ENCODE measurements around the gene SHPK.
"Not testable (repeated sequence)": the region's sequence is repeated elsewhere in the genome, so short reads cannot be mapped to it uniquely, and the experiment has no call there.

Gene SHPK

GRCh38 chr17:3585826-3586225 is 50.2 kb downstream of the SHPK start:
- DNase-seq = no peak

GRCh38 chr17:3583456-3583855 is 52.6 kb downstream of the SHPK start:
- no peak for DNase-seq

GRCh38 chr17:3582915-3583314 is 53.1 kb downstream of the SHPK start:
- DNase-seq = no peak

- not testable (repeated sequence) for DNase-seq
Observed at GRCh38 chr17:3578667-3579066, 57.4 kb downstream of the SHPK start.

- no peak for DNase-seq
Observed at GRCh38 chr17:3576970-3577369, 59.1 kb downstream of the SHPK start.

- no peak for DNase-seq
Observed at GRCh38 chr17:3575511-3575910, 60.5 kb downstream of the SHPK start.

GRCh38 chr17:3574231-3574630 is 61.8 kb downstream of the SHPK start:
- no peak for DNase-seq

- DNase-seq = no peak
Observed at GRCh38 chr17:3573246-3574100, 62.6 kb downstream of the SHPK start.

- DNase-seq = no peak
Observed at GRCh38 chr17:3572231-3572630, 63.8 kb downstream of the SHPK start.

- no peak for DNase-seq
Observed at GRCh38 chr17:3571043-3571900, 64.8 kb downstream of the SHPK start.

GRCh38 chr17:3569534-3570137 is 66.4 kb downstream of the SHPK start:
- no peak for DNase-seq

- DNase-seq = no peak
Observed at GRCh38 chr17:3566551-3566950, 69.5 kb downstream of the SHPK start.

GRCh38 chr17:3565143-3565542 is 70.9 kb downstream of the SHPK start:
- DNase-seq = no peak

GRCh38 chr17:3564241-3564640 is 71.8 kb downstream of the SHPK start:
- DNase-seq = not testable (repeated sequence)

GRCh38 chr17:3559270-3559645 is 76.8 kb downstream of the SHPK start:
- no peak for DNase-seq

GRCh38 chr17:3558603-3559269 is 77.3 kb downstream of the SHPK start:
- DNase-seq = no peak
